ENCODE results near the gene SOCS7.

The SOCS7 gene

DNA sequence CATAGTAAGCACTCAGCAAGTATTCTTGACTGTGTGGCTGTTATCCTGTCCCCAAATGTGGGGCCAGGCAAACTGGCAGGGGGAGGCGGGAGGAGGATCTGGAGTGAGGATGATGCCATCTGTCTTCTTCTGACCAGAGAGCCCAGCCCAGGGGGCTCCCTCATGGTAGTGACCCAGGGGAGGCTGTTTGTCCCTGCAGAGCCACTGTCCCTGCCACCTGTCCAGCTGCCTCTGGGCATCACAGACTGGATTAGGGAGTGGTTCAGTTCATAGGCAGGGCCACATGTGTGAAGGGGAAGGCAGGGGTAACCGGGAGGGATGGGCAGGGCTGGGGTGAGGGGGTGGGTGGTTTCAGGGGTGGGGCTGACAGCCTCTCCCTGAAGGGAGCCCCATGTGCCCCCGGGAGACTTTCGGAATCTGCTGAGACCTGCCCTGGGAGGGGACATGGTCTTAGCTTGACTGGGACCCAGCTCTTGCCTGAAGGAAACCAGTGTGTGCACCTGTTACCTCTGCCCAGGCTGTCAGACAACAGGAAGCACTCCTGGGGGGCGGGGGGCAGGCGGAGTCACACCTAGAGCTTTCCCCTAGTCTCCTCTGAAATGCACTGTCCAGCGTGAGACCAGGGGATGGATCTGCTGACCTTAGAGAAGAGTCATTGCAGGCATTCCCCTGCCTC is 91.8 kb downstream of the SOCS7 start:
- DNase-seq, result no peak

DNA sequence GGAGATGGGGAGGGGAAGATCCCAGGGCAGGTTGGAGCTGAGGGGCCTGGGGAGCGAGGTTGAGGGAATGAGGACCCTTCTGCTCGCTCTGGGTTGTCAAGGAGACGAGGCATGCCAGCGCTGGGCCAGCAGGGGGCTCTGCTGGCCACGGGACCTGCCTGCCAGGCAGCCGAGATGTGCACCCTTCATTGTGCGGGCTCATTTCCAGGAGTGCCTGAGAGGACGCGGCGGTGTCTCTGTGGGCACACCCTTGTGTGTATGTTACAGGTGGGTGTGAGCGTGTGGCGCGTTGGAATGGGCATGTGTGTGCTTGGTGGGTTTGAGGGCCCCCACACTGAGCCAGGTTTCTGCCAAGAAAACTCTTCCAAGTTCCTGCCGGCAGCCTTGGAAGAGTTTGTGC is 92.5 kb downstream of the SOCS7 start:
- peak; percentile 74 for DNase-seq

GRCh38 chr17:38447502-38448085 is 96.0 kb downstream of the SOCS7 start:
- DNase-seq, result no peak

DNA sequence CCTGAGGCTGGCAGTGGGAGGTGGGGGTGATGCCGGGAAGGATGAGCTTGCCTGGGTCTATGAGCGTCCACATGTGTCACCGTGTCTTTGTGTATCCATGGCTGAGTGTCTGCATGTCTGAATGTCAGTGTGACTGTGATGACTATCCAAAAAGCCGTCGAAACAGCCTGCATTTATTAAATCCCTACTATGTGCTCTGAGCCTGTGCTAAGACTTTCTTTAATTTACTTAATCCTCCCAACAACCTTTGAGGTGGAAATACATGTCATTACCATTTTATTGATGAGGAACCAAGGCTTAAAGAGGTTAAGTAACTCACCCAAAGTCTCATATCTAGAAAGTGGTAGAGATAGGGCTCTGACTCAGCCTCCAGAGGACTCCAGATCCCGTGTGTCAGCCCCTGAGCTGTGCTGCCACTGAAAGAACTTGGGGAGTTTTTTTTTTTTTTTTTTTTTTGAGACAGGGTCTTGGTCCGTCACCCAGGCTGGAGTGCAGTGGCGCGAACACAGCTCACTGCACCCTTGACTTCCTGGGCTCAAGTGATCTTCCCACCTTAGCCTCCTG is 96.6 kb downstream of the SOCS7 start:
- no peak for DNase-seq

- no peak for DNase-seq
These were observed 97.7 kb downstream of the SOCS7 start for GRCh38 chr17:38449364-38449763.

DNA sequence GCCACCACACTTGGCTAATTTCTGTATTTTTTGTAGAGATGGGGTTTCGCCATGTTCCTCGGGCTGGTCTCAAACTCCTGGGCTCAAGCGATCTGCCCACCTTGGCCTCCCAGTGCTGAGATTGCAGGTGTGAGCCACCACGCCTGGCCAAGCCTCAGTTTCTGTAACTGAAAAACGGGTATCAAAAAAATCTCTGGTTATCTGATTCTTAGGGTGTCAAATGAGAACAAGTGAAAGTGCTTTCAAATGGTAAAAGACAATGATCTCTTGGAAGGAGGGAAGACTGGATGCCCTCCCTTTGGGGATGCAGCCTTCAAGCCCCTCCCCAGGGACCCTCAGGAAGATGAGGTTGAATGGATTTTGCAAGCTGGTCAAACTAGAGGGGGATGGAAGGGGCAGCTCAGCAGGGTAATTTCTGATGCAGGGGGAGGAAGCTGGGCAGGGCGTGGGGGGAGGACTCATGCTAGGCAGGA is 98.9 kb downstream of the SOCS7 start:
- no peak for DNase-seq

DNA sequence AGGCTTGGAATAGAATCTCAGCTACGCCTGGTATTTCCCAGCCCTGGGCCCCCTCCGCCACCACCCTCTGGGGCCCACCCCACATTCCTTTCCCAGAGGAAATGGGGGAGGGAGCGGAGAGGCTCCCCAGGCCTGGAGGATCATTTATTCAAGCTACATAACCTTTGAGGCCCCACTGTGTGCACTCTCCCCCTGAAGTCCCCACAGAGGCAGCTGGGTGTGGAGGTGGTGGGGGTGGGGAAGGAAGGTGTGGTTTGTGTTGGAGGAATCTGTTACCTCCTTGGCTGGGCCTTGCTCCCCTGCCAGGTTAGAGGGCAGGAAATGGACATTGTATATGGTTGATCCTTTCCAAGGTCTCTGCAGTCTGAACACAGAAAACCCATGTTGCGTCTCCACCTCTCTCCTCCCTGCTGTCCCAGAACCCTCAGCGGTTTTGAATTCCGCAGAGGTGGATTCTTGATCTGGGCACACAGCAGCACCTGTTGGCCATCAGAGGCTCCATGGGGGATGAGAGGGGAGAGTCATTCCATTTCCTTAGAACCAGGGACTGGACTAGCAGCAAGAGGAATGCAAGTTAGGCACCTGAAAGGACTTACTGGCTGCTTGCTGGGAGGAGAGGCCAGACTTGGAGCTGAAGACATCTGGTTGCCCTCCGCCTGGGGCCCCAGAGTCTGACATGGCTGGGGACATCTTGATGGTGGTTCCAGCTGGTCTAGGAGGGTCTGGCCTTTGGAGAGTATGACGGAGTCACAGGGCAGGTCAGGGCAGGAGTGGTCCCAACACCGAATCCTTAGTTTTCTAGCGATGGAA is 99.6 kb downstream of the SOCS7 start:
- DNase-seq, result no peak

DNA sequence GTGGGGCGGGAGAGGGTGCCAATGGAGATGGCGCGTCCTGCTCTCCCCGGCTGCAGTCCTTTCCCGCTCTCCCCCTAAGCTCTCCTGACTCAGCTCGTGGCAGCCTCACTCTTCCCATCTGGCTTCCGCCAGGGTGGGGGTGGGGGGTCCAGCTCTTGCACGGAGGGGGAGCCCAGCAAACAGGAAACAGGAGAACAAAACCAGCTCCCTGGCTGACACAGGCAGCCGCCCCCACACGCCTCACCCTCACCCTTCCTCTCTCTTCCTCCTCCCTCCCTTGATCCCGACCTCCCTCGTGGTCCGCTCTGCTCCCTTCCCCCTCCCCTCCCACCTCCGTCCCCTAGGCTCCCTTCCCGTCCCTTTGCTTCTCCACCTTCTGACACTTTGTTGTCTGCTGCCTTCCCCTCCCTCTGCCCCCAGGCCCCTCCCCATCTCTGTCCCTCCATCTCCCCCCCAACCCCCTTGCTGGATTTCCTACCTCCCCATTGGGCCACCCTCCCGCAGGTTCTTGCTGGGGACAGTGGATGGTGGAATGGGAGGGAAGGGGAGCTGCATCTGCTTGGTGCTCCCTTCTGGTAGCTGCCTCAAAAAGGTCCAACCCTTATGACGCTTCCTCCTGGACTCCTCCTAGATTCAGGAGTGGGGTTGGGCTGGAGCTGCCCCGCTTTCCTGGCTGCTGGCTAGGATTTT is 100.3 kb downstream of the SOCS7 start:
- DNase-seq, result no peak

- DNase-seq, result no peak
These were observed 101.1 kb downstream of the SOCS7 start for GRCh38 chr17:38452719-38453118.

GRCh38 chr17:38453951-38454421 is 102.3 kb downstream of the SOCS7 start:
- DNase-seq, result no peak

DNA sequence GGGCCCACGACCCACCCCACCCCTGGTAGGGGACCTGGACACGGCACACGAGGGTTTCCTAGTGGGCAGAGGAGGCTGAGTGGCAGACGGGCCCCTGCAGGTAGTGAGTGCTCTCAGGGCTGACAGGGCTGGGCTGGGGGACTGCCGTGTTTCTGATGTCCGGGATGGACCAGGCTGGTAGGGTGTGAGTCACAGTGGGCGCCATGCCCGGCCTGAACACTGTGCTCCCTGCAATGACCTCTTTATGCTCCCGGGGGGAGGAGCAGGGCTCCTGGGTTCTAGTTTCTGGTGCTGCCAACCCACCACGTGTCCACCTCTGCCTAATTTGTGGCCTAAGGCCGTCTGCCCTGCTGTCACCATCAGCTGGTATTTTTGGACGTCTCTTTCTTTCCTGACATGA is 102.9 kb downstream of the SOCS7 start:
- DNase-seq, result no peak

Data from COR-L47 (cell line).